Measurements from ENCODE around the gene FXYD4. TPM values are rescaled to one million over a fixed set of nuclear protein-coding genes. Genes with fewer than 3 reads are reported as not detected.
"Not testable (repeated sequence)": the region's sequence is repeated elsewhere in the genome, so short reads cannot be mapped to it uniquely, and the experiment has no call there.

The FXYD4 gene
- total and polyA plus RNA-seq, 4 donors = not detected

- no CpG with 5 or more reads among the region's 11 CpGs for WGBS (ENCODE audit: insufficient coverage)
- DNase-seq (ENCODE audit: low read depth in 4 of 6, low spot score in 6 of 6); H3K27me3 ChIP-seq (ENCODE audit: control insufficient read depth, insufficient read depth, low read length): not testable (repeated sequence)
These were observed 41.2 kb upstream of the FXYD4 start for GRCh38 chr10:43330049-43330823.

GRCh38 chr10:43330824-43331127, 40.7 kb upstream of the FXYD4 start:
- whole genome bisulfite sequencing (ENCODE audit: insufficient coverage) = no CpG with 5 or more reads among the region's 4 CpGs
- not testable (repeated sequence) for H3K27ac ChIP-seq (ENCODE audit: low read depth, low read length); DNase-seq (ENCODE audit: low read depth in 4 of 6, low spot score in 6 of 6); H3K4me1 ChIP-seq (ENCODE audit: control insufficient read depth, insufficient read depth, low read length); H3K4me3 ChIP-seq (ENCODE audit: low read depth, low read length); H3K36me3 ChIP-seq (ENCODE audit: control insufficient read depth, insufficient read depth, low read length); H3K27me3 ChIP-seq (ENCODE audit: control insufficient read depth, insufficient read depth, low read length); H3K9me3 ChIP-seq (ENCODE audit: control insufficient read depth, insufficient read depth, low read length)

More at GRCh38 chr10:43330049-43330823, 41.2 kb upstream of the FXYD4 start:
- H3K4me3 ChIP-seq (ENCODE audit: low read depth, low read length); H3K4me1 ChIP-seq (ENCODE audit: control insufficient read depth, insufficient read depth, low read length); H3K27ac ChIP-seq (ENCODE audit: low read depth, low read length); H3K36me3 ChIP-seq (ENCODE audit: control insufficient read depth, insufficient read depth, low read length); H3K9me3 ChIP-seq (ENCODE audit: control insufficient read depth, insufficient read depth, low read length): not testable (repeated sequence)

GRCh38 chr10:43333653-43334052, 37.8 kb upstream of the FXYD4 start:
- Histone ChIP-seq H3K9me3 (ENCODE audit: control insufficient read depth, insufficient read depth, low read length) (no peaks in the 10 kb centered on the region), H3K4me3 (ENCODE audit: low read depth, low read length) (no peak overlapping the region), H3K4me1 (ENCODE audit: control insufficient read depth, insufficient read depth, low read length) (no peaks in the 10 kb centered on the region), H3K27ac (ENCODE audit: low read depth, low read length) (no peak overlapping the region), H3K27me3 (ENCODE audit: control insufficient read depth, insufficient read depth, low read length) (no peaks in the 10 kb centered on the region), H3K36me3 (ENCODE audit: control insufficient read depth, insufficient read depth, low read length) (no peaks in the 10 kb centered on the region)
- WGBS (ENCODE audit: insufficient coverage) = 100% methylated on average over 1 of the region's 3 CpGs
- DNase-seq (ENCODE audit: low read depth in 4 of 6, low spot score in 6 of 6) = no peak

- Histone ChIP-seq H3K4me3 (ENCODE audit: low read depth, low read length) (no peak overlapping the region), H3K27ac (ENCODE audit: low read depth, low read length) (no peak overlapping the region), H3K9me3 (ENCODE audit: control insufficient read depth, insufficient read depth, low read length) (no peaks in the 10 kb centered on the region), H3K27me3 (ENCODE audit: control insufficient read depth, insufficient read depth, low read length) (no peaks in the 10 kb centered on the region), H3K4me1 (ENCODE audit: control insufficient read depth, insufficient read depth, low read length) (no peaks in the 10 kb centered on the region), H3K36me3 (ENCODE audit: control insufficient read depth, insufficient read depth, low read length) (no peaks in the 10 kb centered on the region)
- DNase-seq (ENCODE audit: low read depth in 4 of 6, low spot score in 6 of 6) = no peak
- WGBS (ENCODE audit: insufficient coverage) = 95% methylated on average over 2 of the region's 3 CpGs
These were observed 35.4 kb upstream of the FXYD4 start for GRCh38 chr10:43336061-43336460.

- WGBS (ENCODE audit: insufficient coverage) = 97% methylated on average over 6 of the region's 9 CpGs
- H3K4me3 ChIP-seq (ENCODE audit: low read depth, low read length) = no peak overlapping the region
- H3K27me3 ChIP-seq (ENCODE audit: control insufficient read depth, insufficient read depth, low read length) = no peaks in the 10 kb centered on the region
- no peaks in the 10 kb centered on the region for H3K9me3 ChIP-seq (ENCODE audit: control insufficient read depth, insufficient read depth, low read length)
- no peak for DNase-seq (ENCODE audit: low read depth in 4 of 6, low spot score in 6 of 6)
- no peak overlapping the region for H3K27ac ChIP-seq (ENCODE audit: low read depth, low read length)
- H3K36me3 ChIP-seq (ENCODE audit: control insufficient read depth, insufficient read depth, low read length) = no peaks in the 10 kb centered on the region
- H3K4me1 ChIP-seq (ENCODE audit: control insufficient read depth, insufficient read depth, low read length) = no peaks in the 10 kb centered on the region
These were observed 34.7 kb upstream of the FXYD4 start for GRCh38 chr10:43336641-43337318.

- not testable (repeated sequence) for H3K4me3 ChIP-seq (ENCODE audit: low read depth, low read length); DNase-seq (ENCODE audit: low read depth in 4 of 6, low spot score in 6 of 6); H3K36me3 ChIP-seq (ENCODE audit: control insufficient read depth, insufficient read depth, low read length); H3K27me3 ChIP-seq (ENCODE audit: control insufficient read depth, insufficient read depth, low read length); H3K27ac ChIP-seq (ENCODE audit: low read depth, low read length); H3K4me1 ChIP-seq (ENCODE audit: control insufficient read depth, insufficient read depth, low read length); H3K9me3 ChIP-seq (ENCODE audit: control insufficient read depth, insufficient read depth, low read length)
- WGBS (ENCODE audit: insufficient coverage) = 32% methylated on average over 3 of the region's 9 CpGs
These were observed 33.9 kb upstream of the FXYD4 start for GRCh38 chr10:43337536-43337935.

GRCh38 chr10:43338117-43338516, 33.3 kb upstream of the FXYD4 start:
- Histone ChIP-seq H3K4me1 (ENCODE audit: control insufficient read depth, insufficient read depth, low read length) (no peaks in the 10 kb centered on the region), H3K4me3 (ENCODE audit: low read depth, low read length) (no peak overlapping the region), H3K27ac (ENCODE audit: low read depth, low read length) (no peak overlapping the region), H3K9me3 (ENCODE audit: control insufficient read depth, insufficient read depth, low read length) (no peaks in the 10 kb centered on the region), H3K36me3 (ENCODE audit: control insufficient read depth, insufficient read depth, low read length) (peaks cover 3% of the 10 kb centered on the region), H3K27me3 (ENCODE audit: control insufficient read depth, insufficient read depth, low read length) (no peaks in the 10 kb centered on the region)
- WGBS (ENCODE audit: insufficient coverage) = 85% methylated on average over 10 of the region's 12 CpGs
- no peak for DNase-seq (ENCODE audit: low read depth in 4 of 6, low spot score in 6 of 6)

- Histone ChIP-seq H3K27ac (ENCODE audit: low read depth, low read length) (no peak overlapping the region), H3K9me3 (ENCODE audit: control insufficient read depth, insufficient read depth, low read length) (no peaks in the 10 kb centered on the region), H3K4me3 (ENCODE audit: low read depth, low read length) (no peak overlapping the region), H3K36me3 (ENCODE audit: control insufficient read depth, insufficient read depth, low read length) (peaks cover 3% of the 10 kb centered on the region), H3K4me1 (ENCODE audit: control insufficient read depth, insufficient read depth, low read length) (no peaks in the 10 kb centered on the region), H3K27me3 (ENCODE audit: control insufficient read depth, insufficient read depth, low read length) (no peaks in the 10 kb centered on the region)
- 61% methylated on average over 8 of the region's 11 CpGs for WGBS (ENCODE audit: insufficient coverage)
- no peak for DNase-seq (ENCODE audit: low read depth in 4 of 6, low spot score in 6 of 6)
These were observed 32.3 kb upstream of the FXYD4 start for GRCh38 chr10:43339136-43339535.

- H3K4me3 ChIP-seq (ENCODE audit: low read depth, low read length) = no peak overlapping the region
- no peaks in the 10 kb centered on the region for H3K27me3 ChIP-seq (ENCODE audit: control insufficient read depth, insufficient read depth, low read length)
- H3K9me3 ChIP-seq (ENCODE audit: control insufficient read depth, insufficient read depth, low read length) = no peaks in the 10 kb centered on the region
- WGBS (ENCODE audit: insufficient coverage) = 83% methylated on average over 6 of the region's 6 CpGs
- H3K36me3 ChIP-seq (ENCODE audit: control insufficient read depth, insufficient read depth, low read length) = peaks cover 3% of the 10 kb centered on the region
- H3K27ac ChIP-seq (ENCODE audit: low read depth, low read length) = no peak overlapping the region
- H3K4me1 ChIP-seq (ENCODE audit: control insufficient read depth, insufficient read depth, low read length) = no peaks in the 10 kb centered on the region
- DNase-seq (ENCODE audit: low read depth in 4 of 6, low spot score in 6 of 6) = no peak
These were observed 31.3 kb upstream of the FXYD4 start for GRCh38 chr10:43340101-43340500.

- no peak for DNase-seq (ENCODE audit: low read depth in 4 of 6, low spot score in 6 of 6)
- H3K9me3 ChIP-seq (ENCODE audit: control insufficient read depth, insufficient read depth, low read length) = no peaks in the 10 kb centered on the region
- H3K36me3 ChIP-seq (ENCODE audit: control insufficient read depth, insufficient read depth, low read length) = peaks cover 3% of the 10 kb centered on the region
- 94% methylated on average over 9 of the region's 9 CpGs for WGBS (ENCODE audit: insufficient coverage)
- no peak overlapping the region for H3K27ac ChIP-seq (ENCODE audit: low read depth, low read length)
- H3K4me1 ChIP-seq (ENCODE audit: control insufficient read depth, insufficient read depth, low read length) = no peaks in the 10 kb centered on the region
- H3K4me3 ChIP-seq (ENCODE audit: low read depth, low read length) = no peak overlapping the region
- H3K27me3 ChIP-seq (ENCODE audit: control insufficient read depth, insufficient read depth, low read length) = no peaks in the 10 kb centered on the region
These were observed 30.8 kb upstream of the FXYD4 start for GRCh38 chr10:43340619-43341018.
